Astrocyte of the cerebellum (primary cell): ENCODE measurements around the gene IGF2BP3.

Source experiments
- DNase-seq: peaks from one replicate; pipeline ENCODE4 v3.0.0-alpha.2; 2011; ENCODE audit warnings: low read depth
- H3K4me3 ChIP-seq: 2 replicates; pipeline ENCODE4 v1.5.1; 2011; ENCODE audit warnings: mild to moderate bottlenecking, low read depth, low read length, moderate library complexity
- in situ Hi-C: cut with HindIII; loops from 2 replicates; pipeline ENCODE4 v1.10.0; 2017; ENCODE audit warnings: low sequenced_read_pairs
- TF ChIP-seq, protein P1 (sequence below): IDR thresholded peaks from 2 replicates; pipeline ENCODE4 v1.5.1; 2012; ENCODE audit warnings: low read length, low read depth, moderate library complexity, mild to moderate bottlenecking; ENCODE audit errors: missing control alignments

The IGF2BP3 gene

DNA sequence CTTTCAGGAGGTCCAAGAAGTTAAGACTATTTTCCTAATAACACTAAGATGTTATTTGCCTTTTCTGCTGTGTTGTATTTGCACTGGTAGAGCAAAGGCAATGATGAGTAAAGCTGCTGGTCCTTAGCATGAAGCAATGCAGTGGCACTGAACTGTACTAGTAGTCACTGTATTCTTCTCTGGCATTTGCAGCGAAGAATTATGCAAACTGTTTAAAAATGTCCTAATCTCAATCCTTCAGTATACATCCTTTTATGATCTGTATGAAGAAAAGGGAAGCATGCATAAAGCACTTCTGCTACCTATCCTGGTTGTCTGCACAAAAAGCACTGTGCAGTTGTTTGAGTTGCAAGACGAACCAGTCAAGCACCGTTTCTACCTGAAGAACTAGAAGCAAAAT, 20.4 kb downstream of the IGF2BP3 start:
- DNase-seq, result no peak
- H3K4me3 ChIP-seq, result no peak overlapping the region
- TF ChIP-seq, protein P1, sequence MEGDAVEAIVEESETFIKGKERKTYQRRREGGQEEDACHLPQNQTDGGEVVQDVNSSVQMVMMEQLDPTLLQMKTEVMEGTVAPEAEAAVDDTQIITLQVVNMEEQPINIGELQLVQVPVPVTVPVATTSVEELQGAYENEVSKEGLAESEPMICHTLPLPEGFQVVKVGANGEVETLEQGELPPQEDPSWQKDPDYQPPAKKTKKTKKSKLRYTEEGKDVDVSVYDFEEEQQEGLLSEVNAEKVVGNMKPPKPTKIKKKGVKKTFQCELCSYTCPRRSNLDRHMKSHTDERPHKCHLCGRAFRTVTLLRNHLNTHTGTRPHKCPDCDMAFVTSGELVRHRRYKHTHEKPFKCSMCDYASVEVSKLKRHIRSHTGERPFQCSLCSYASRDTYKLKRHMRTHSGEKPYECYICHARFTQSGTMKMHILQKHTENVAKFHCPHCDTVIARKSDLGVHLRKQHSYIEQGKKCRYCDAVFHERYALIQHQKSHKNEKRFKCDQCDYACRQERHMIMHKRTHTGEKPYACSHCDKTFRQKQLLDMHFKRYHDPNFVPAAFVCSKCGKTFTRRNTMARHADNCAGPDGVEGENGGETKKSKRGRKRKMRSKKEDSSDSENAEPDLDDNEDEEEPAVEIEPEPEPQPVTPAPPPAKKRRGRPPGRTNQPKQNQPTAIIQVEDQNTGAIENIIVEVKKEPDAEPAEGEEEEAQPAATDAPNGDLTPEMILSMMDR, result no peak
- in situ Hi-C loops, result no loop called here

- H3K4me3 ChIP-seq, result no peak overlapping the region
- DNase-seq, result no peak
- in situ Hi-C loops, result no loop called here
- TF ChIP-seq, protein P1, result no peak
Observed at GRCh38 chr7:23445326-23445725, 25.0 kb downstream of the IGF2BP3 start.

GRCh38 chr7:23443974-23444373, 26.3 kb downstream of the IGF2BP3 start:
- TF ChIP-seq, protein P1, result no peak
- H3K4me3 ChIP-seq, result no peak overlapping the region
- no peak for DNase-seq
- in situ Hi-C loops, result no loop called here

DNA sequence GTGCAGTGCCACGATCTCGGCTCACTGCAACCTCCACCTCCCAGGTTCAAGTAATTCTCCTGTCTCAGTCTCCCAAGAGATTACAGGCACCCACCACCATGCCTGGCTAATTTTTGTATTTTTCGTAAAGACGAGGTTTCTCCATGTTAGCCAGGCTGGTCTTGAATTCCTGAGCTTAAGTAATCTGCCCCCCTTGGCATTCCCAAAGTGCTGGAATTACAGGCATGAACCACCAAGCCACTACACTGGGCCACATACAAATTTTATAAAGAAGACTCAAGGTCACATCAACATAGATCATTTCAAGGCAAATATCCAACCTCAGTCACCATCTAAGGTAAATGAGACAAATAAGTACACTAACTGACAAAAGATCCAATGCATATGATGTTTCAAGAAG, 32.1 kb downstream of the IGF2BP3 start:
- DNase-seq, result no peak
- in situ Hi-C loops, result no loop called here
- no peak overlapping the region for H3K4me3 ChIP-seq
- TF ChIP-seq, protein P1, result no peak

- no peak overlapping the region for H3K4me3 ChIP-seq
- in situ Hi-C loops, result no loop called here
- TF ChIP-seq, protein P1, result no peak
Observed at GRCh38 chr7:23434147-23434917, 36.0 kb downstream of the IGF2BP3 start.

DNA sequence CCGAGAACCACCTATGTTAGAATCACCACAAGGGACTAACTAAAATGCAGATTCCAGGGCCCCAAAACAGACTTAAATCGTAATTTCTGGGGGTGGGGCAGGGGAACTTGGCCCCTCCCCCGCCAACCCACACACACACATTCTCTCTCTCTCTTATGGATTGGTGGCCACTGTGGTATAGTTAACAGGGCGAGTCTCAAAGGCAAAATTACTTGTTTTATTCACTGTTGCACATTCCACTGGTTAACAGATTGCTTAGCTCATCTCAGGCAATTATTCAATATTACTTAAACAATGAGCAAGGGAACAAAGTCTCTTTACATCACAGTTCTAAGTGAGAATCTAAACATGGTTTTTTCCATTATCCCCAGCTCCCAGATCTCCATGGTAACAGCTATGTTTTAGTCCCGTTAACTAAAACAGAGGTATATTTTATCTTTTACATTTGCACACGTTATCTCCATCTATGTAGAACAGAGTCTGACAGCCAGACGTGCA, 38.5 kb downstream of the IGF2BP3 start:
- TF ChIP-seq, protein P1, result no peak
- DNase-seq, result no peak
- H3K4me3 ChIP-seq, result no peak overlapping the region
- in situ Hi-C loops, result no loop called here

More at GRCh38 chr7:23434147-23434917, 36.0 kb downstream of the IGF2BP3 start:
- no peak for DNase-seq
